Measurements from ENCODE around the gene UNC45B.
"Not testable (repeated sequence)": the region's sequence is repeated elsewhere in the genome, so short reads cannot be mapped to it uniquely, and the experiment has no call there.

UNC45B gene

DNA sequence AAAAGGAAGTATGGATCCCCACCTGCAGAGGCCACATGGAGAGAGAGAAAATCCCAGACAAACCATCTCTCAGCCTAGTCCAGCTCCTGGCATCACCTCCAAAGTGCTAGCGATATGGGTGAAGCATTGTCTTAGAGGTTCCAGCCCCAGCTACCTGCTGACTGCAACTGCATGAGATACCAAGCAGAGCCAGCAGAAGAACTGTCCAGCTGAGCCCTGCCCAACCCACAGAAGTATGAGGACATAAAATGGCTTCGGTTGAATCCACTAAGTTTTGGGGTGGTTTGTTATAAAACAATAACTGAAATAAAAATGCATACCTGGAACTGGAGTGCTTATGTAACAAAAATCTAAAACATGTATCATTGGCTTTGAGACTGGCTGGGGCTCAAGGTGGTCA lies 74.8 kb downstream of the UNC45B start:
- DNase-seq (ENCODE audit: low read depth) = no peak
- TF ChIP-seq, protein P1, sequence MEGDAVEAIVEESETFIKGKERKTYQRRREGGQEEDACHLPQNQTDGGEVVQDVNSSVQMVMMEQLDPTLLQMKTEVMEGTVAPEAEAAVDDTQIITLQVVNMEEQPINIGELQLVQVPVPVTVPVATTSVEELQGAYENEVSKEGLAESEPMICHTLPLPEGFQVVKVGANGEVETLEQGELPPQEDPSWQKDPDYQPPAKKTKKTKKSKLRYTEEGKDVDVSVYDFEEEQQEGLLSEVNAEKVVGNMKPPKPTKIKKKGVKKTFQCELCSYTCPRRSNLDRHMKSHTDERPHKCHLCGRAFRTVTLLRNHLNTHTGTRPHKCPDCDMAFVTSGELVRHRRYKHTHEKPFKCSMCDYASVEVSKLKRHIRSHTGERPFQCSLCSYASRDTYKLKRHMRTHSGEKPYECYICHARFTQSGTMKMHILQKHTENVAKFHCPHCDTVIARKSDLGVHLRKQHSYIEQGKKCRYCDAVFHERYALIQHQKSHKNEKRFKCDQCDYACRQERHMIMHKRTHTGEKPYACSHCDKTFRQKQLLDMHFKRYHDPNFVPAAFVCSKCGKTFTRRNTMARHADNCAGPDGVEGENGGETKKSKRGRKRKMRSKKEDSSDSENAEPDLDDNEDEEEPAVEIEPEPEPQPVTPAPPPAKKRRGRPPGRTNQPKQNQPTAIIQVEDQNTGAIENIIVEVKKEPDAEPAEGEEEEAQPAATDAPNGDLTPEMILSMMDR (conservative IDR thresholded peaks at IDR 0.05; ENCODE audit: low read depth, low read length) = no peak
- no peak overlapping the region for H3K4me3 ChIP-seq (ENCODE audit: low read length)

DNA sequence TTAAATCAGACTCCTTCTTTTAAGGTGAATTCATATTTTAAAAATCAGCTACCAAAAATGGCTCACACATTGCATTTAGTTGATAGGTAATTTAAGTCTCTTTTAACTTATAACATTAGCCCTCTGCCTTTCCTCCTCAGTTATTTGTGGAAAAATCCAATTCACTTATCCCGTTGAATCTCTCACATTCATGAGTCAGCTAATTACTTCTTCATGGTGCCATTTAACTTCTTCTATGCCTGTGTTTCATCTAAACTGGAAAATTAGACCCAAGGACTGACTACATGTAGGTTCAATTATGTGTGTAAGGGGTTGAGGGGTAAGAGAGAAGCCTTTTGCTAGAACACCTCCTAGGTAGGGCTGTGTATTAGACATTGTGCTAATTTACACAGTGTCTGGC lies 76.8 kb downstream of the UNC45B start:
- TF ChIP-seq, protein P1 (conservative IDR thresholded peaks at IDR 0.05; ENCODE audit: low read depth, low read length) = no peak
- no peak for DNase-seq (ENCODE audit: low read depth)
- no peak overlapping the region for H3K4me3 ChIP-seq (ENCODE audit: low read length)

GRCh38 chr17:35227546-35227945 lies 79.9 kb downstream of the UNC45B start:
- TF ChIP-seq, protein P1 (conservative IDR thresholded peaks at IDR 0.05; ENCODE audit: low read depth, low read length) = no peak
- no peak for DNase-seq (ENCODE audit: low read depth)
- H3K4me3 ChIP-seq (ENCODE audit: low read length) = no peak overlapping the region

DNA sequence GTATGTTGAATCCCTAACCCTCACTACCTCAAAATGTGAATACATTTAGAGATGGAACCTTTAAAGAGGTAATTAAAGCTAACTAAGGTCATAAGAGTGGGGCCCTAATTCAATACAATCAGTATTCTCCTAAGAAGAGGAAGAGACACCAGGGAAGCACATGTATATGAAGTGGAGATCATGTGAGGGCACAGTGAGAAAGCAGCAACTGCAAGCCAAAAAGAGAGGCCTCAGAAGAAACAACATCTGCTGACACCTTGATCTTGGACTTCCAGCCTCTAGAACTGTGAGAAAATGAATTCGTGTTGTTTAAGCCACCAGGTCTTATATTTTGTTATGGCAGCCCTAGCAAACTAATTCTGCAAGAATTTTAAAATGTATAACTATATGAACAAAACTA lies 82.0 kb downstream of the UNC45B start:
- DNase-seq (ENCODE audit: low read depth) = no peak
- H3K4me3 ChIP-seq (ENCODE audit: low read length) = no peak overlapping the region
- TF ChIP-seq, protein P1 (conservative IDR thresholded peaks at IDR 0.05; ENCODE audit: low read depth, low read length) = no peak

DNA sequence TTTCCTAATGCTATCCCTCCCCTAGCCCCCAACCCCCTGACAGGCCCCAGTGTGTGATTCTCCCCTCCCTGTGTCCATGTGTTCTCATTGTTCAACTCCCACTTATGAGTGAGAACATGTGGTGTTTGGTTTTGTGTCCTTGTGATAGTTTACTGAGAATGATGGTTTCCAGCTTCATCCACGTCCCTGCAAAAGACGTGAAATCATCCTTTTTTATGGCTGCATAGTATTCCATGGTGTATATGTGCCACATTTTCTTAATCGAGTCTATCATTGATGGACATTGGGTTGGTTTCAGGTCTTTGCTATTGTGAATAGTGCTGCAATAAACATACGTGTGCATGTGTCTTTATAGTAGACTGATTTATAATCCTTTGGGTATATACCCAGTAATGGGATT lies 86.7 kb downstream of the UNC45B start:
- H3K4me3 ChIP-seq (ENCODE audit: low read length); DNase-seq (ENCODE audit: low read depth): not testable (repeated sequence)

DNA sequence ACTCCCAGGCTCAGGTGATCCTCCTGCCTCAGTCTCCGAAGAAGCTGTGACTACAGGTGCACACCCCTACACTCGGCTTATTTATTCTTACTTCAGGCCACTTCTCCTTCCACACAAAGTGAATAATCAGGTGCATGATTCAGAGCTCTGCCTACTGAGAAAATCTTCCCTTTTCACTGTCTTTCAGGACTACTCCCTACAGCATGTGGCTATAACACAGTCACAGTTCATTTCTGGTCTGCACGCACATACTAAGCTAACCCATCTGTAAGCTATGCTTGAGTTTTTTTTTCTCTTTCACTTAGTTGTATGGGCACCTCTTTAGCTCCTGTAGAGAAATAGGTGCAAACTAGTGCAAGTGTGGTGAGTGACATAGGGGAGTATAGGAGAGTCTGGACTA lies 87.7 kb downstream of the UNC45B start:
- DNase-seq (ENCODE audit: low read depth) = no peak
- H3K4me3 ChIP-seq (ENCODE audit: low read length) = no peak overlapping the region
- TF ChIP-seq, protein P1 (conservative IDR thresholded peaks at IDR 0.05; ENCODE audit: low read depth, low read length) = no peak

GRCh38 chr17:35235917-35236316 lies 88.3 kb downstream of the UNC45B start:
- no peak overlapping the region for H3K4me3 ChIP-seq (ENCODE audit: low read length)
- DNase-seq (ENCODE audit: low read depth) = no peak
- TF ChIP-seq, protein P1 (conservative IDR thresholded peaks at IDR 0.05; ENCODE audit: low read depth, low read length) = no peak

DNA sequence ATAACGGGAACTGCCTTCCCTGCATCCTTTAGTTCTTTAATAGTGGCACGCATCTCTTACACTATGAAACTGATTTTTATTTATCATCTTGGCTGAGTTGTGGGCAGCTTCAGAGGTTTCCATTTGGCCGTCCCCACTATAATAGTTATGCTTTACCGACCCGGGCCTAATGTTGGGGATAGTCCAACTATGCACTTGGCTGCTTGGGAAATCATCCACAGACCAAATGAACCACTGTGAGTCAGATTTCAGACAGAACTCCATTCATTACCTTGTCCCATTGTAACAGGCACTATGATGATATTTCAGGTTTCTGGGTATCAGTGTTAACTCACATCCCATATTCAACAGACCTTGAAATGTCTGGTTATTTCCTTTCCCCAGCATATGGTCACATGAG lies 89.2 kb downstream of the UNC45B start:
- H3K4me3 ChIP-seq (ENCODE audit: low read length) = no peak overlapping the region
- TF ChIP-seq, protein P1 (conservative IDR thresholded peaks at IDR 0.05; ENCODE audit: low read depth, low read length) = no peak
- no peak for DNase-seq (ENCODE audit: low read depth)

Data from retinal pigment epithelial cell (primary cell).